ENCODE results near the gene AATK.

Gene AATK

DNA sequence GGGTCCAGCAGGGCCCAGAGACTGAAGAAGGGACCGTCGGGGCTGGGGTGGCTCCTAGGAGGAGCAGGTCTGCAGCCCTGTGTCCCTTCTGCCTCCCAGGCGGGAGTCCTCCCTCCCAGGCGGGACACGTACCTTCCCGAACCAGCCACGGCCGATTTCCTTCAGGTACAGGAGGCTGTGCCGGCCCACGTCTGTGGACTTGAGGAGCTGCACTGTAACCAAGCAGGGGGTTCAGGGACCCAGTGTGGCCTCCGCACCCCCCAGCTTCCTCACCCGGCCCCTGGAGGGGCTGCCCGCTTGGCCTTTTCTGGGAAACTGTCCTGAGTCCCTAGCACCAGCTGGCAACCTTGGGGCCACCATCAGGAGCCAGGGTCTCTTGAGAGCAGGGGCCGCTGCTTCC, 37.7 kb downstream of the AATK start:
- Histone ChIP-seq H4K5ac (ENCODE audit: low read length) (no peak overlapping the region), H3K27ac (ENCODE audit: low read depth, low read length) (no peak overlapping the region), H3K79me2 (ENCODE audit: control insufficient read depth, insufficient read depth, low read length) (no peaks in the 10 kb centered on the region), H3K9ac (ENCODE audit: low read length) (no peak overlapping the region), H3K36me3 (ENCODE audit: control insufficient read depth, insufficient read depth, low read length) (no peaks in the 10 kb centered on the region), H2BK5ac (ENCODE audit: low read length) (no peak overlapping the region), H2BK15ac (replicated peaks; ENCODE audit: low read depth) (no peak overlapping the region), H3K79me1 (ENCODE audit: low read length) (no peaks in the 10 kb centered on the region), H2BK120ac (ENCODE audit: low read depth, low read length) (no peak overlapping the region), H3K4me2 (ENCODE audit: low read length) (no peak overlapping the region), H3K4ac (ENCODE audit: low read depth, low read length) (no peak overlapping the region), H3K4me1 (ENCODE audit: control insufficient read depth, low read depth, low read length) (no peaks in the 10 kb centered on the region), H3K27me3 (ENCODE audit: insufficient read depth, low read length, poor library complexity) (no peaks in the 10 kb centered on the region), H4K8ac (ENCODE audit: low read depth, low read length) (no peak overlapping the region), H3K18ac (ENCODE audit: low read length) (no peak overlapping the region), H3K23ac (ENCODE audit: low read length) (no peak overlapping the region), H3K56ac (ENCODE audit: low read length) (no peak overlapping the region), H2AK5ac (ENCODE audit: low read length) (no peak overlapping the region), H3K4me3 (ENCODE audit: low read length) (no peak overlapping the region)
- DNase-seq: no peak
- no CpG with 5 or more reads among the region's 14 CpGs for WGBS (ENCODE audit: extremely low coverage, insufficient coverage, low lambda C conversion rate)

DNA sequence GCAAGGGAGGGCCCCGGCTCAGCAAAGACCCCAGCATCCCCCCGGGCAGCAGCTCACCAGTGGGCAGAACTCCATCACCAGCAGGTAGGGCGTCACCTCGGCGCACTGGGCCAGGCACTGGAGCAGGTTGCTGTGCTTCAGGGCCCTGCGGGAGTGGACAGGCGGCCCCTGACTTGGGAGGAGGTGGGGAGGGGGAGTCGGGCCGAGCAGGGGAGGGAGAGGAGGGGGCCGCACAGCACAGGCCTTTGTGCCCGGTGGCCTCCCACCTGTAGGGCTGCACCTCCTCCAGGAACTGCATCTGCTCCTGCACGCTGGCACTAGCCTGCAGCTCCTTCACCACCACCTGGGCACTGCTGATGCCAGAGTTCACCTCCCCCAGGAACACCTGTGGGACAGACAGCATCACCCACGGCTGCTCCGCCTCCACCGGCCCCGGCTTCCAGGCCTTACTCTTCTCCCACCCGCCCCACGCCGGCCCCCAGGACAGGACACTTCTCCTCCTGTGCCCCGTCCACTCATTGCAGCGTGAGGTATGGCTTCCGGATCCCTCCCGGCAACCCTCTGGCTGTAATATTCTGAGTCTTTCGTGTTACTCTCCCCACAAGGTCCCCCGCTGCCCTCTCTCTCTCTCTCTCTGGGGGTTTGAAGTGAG, 38.4 kb downstream of the AATK start:
- DNase-seq: no peak
- no peak overlapping the region for H3K9ac ChIP-seq (ENCODE audit: low read length)
- WGBS (ENCODE audit: extremely low coverage, insufficient coverage, low lambda C conversion rate): no CpG with 5 or more reads among the region's 25 CpGs

DNA sequence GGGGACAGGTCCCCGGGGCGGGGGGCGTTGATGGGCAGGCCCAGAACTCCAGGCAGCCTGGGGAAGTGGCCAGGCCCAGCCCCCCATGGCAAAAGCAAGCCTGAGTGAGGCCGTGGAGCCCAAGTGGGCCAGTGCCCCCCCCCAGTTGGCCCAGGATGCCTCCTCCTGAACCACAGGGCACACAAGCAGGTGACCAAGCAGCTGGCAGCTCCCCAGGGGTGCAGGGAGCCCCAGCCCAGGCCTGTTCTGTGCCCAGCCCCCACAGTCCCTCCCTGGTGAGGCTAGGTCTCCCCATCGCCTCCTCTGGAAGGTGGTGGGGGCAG, 38.9 kb downstream of the AATK start:
- Histone ChIP-seq H2BK120ac (ENCODE audit: low read depth, low read length) (no peak overlapping the region), H3K56ac (ENCODE audit: low read length) (no peak overlapping the region), H3K36me3 (ENCODE audit: control insufficient read depth, insufficient read depth, low read length) (no peaks in the 10 kb centered on the region), H3K9ac (ENCODE audit: low read length) (no peak overlapping the region), H3K18ac (ENCODE audit: low read length) (no peak overlapping the region), H4K5ac (ENCODE audit: low read length) (no peak overlapping the region), H3K27ac (ENCODE audit: low read depth, low read length) (no peak overlapping the region), H4K8ac (ENCODE audit: low read depth, low read length) (no peak overlapping the region), H3K27me3 (ENCODE audit: insufficient read depth, low read length, poor library complexity) (no peaks in the 10 kb centered on the region), H3K4ac (ENCODE audit: low read depth, low read length) (no peak overlapping the region), H3K79me1 (ENCODE audit: low read length) (no peaks in the 10 kb centered on the region), H2AK5ac (ENCODE audit: low read length) (no peak overlapping the region), H3K79me2 (ENCODE audit: control insufficient read depth, insufficient read depth, low read length) (no peaks in the 10 kb centered on the region), H3K23ac (ENCODE audit: low read length) (no peak overlapping the region), H3K4me1 (ENCODE audit: control insufficient read depth, low read depth, low read length) (no peaks in the 10 kb centered on the region), H2BK15ac (replicated peaks; ENCODE audit: low read depth) (no peak overlapping the region), H3K4me3 (ENCODE audit: low read length) (no peak overlapping the region), H2BK5ac (ENCODE audit: low read length) (no peak overlapping the region), H3K4me2 (ENCODE audit: low read length) (no peak overlapping the region)
- no CpG with 5 or more reads among the region's 5 CpGs for WGBS (ENCODE audit: extremely low coverage, insufficient coverage, low lambda C conversion rate)
- DNase-seq: no peak

More for the DNA sequence above, 38.4 kb downstream of the AATK start:
- H3K4me1 ChIP-seq (ENCODE audit: control insufficient read depth, low read depth, low read length): no peaks in the 10 kb centered on the region
- no peak overlapping the region for H3K56ac ChIP-seq (ENCODE audit: low read length)
- no peak overlapping the region for H2BK5ac ChIP-seq (ENCODE audit: low read length)
- H2BK15ac ChIP-seq (replicated peaks; ENCODE audit: low read depth): no peak overlapping the region
- H3K79me2 ChIP-seq (ENCODE audit: control insufficient read depth, insufficient read depth, low read length): no peaks in the 10 kb centered on the region
- no peak overlapping the region for H3K4me3 ChIP-seq (ENCODE audit: low read length)
- H3K27ac ChIP-seq (ENCODE audit: low read depth, low read length): no peak overlapping the region
- H4K5ac ChIP-seq (ENCODE audit: low read length): no peak overlapping the region
- H3K18ac ChIP-seq (ENCODE audit: low read length): no peak overlapping the region
- no peak overlapping the region for H2BK120ac ChIP-seq (ENCODE audit: low read depth, low read length)
- H3K23ac ChIP-seq (ENCODE audit: low read length): no peak overlapping the region
- H3K36me3 ChIP-seq (ENCODE audit: control insufficient read depth, insufficient read depth, low read length): no peaks in the 10 kb centered on the region
- H3K27me3 ChIP-seq (ENCODE audit: insufficient read depth, low read length, poor library complexity): no peaks in the 10 kb centered on the region
- H2AK5ac ChIP-seq (ENCODE audit: low read length): no peak overlapping the region
- no peaks in the 10 kb centered on the region for H3K79me1 ChIP-seq (ENCODE audit: low read length)
- no peak overlapping the region for H4K8ac ChIP-seq (ENCODE audit: low read depth, low read length)
- H3K4me2 ChIP-seq (ENCODE audit: low read length): no peak overlapping the region
- no peak overlapping the region for H3K4ac ChIP-seq (ENCODE audit: low read depth, low read length)

DNA sequence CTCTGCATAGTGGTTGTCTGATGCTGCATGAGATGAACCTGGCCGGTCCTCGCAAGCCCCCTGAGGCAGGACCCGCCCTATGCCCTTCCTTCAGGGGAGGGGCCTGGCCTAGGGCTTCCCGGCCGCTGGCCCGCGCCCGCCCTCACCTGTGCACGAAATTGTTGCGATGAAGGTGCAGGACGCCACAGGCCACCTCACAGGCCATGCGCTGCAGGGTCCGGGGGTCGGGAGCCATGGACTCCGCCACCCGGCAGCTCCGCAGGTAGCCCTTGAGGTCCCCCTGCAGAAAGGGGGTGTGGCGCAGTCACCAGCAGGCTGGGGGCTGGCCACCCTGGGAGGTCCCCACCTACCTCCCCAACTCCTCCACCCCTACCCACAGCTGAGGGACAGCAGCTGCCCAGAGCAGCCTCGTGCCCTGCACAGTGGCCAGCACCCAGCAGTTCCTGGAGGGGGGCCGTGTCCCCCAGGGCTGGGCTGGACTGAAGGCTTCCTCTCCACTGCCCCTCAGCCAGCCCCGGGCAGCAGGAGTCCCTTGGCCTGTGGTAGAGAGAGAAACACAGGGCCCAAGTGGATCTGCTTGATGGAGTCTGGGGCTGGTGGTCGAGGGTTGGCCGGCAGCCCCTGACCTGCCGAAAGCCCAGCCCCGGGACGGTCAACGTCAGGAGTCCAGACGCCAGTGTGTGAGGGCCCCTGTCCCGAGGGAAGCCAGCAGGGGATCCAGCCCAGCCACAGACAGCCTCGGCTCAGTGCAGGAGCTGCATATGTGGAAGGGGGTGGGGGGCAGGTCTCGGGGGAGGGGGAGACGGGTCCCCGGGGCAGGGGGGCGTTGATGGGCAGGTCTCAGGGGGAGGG, 39.5 kb downstream of the AATK start:
- H2BK120ac ChIP-seq (ENCODE audit: low read depth, low read length): no peak overlapping the region

DNA sequence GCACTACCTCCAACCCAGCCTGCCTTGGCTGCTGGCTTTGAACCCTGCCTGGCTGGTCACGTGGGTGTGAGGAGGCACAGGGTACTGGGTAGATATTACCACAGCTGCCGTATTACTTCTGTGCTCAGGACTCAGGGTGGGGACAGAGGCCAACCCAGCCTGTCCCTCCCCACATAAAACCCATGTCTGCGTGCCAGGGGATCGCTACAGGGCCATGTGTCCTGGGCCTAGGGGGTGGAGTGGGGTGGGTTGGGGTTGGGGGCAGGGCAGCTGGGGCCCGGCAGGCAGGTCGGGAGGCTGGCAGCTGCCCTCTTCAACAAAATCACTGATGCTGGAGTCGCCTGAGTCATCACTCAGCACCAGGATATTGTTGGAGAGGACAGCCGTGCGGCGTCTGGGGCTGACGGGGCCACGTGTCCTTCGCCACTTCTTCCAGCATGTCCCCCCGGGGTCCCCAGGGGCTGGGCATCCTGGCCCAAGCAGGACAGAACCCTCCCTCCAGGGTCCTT, 40.4 kb downstream of the AATK start:
- Histone ChIP-seq H3K27ac (ENCODE audit: low read depth, low read length) (no peak overlapping the region), H3K18ac (ENCODE audit: low read length) (no peak overlapping the region), H2BK15ac (replicated peaks; ENCODE audit: low read depth) (no peak overlapping the region), H2AK5ac (ENCODE audit: low read length) (no peak overlapping the region), H2BK120ac (ENCODE audit: low read depth, low read length) (no peak overlapping the region), H3K23ac (ENCODE audit: low read length) (no peak overlapping the region), H4K8ac (ENCODE audit: low read depth, low read length) (no peak overlapping the region), H3K4me2 (ENCODE audit: low read length) (no peak overlapping the region), H3K56ac (ENCODE audit: low read length) (no peak overlapping the region), H3K4me1 (ENCODE audit: control insufficient read depth, low read depth, low read length) (no peaks in the 10 kb centered on the region), H3K79me1 (ENCODE audit: low read length) (no peaks in the 10 kb centered on the region), H3K27me3 (ENCODE audit: insufficient read depth, low read length, poor library complexity) (no peaks in the 10 kb centered on the region), H3K79me2 (ENCODE audit: control insufficient read depth, insufficient read depth, low read length) (no peaks in the 10 kb centered on the region), H3K9ac (ENCODE audit: low read length) (no peak overlapping the region), H3K4me3 (ENCODE audit: low read length) (no peak overlapping the region), H4K5ac (ENCODE audit: low read length) (no peak overlapping the region), H2BK5ac (ENCODE audit: low read length) (no peak overlapping the region), H3K4ac (ENCODE audit: low read depth, low read length) (no peak overlapping the region), H3K36me3 (ENCODE audit: control insufficient read depth, insufficient read depth, low read length) (no peaks in the 10 kb centered on the region)
- DNase-seq: no peak
- WGBS (ENCODE audit: extremely low coverage, insufficient coverage, low lambda C conversion rate): no CpG with 5 or more reads among the region's 14 CpGs

More for the DNA sequence above, 39.5 kb downstream of the AATK start:
- no peak overlapping the region for H3K23ac ChIP-seq (ENCODE audit: low read length)
- no peak for DNase-seq
- no peak overlapping the region for H4K8ac ChIP-seq (ENCODE audit: low read depth, low read length)
- no peak overlapping the region for H2BK15ac ChIP-seq (replicated peaks; ENCODE audit: low read depth)
- H3K4ac ChIP-seq (ENCODE audit: low read depth, low read length): no peak overlapping the region
- H3K4me3 ChIP-seq (ENCODE audit: low read length): no peak overlapping the region
- no peak overlapping the region for H2AK5ac ChIP-seq (ENCODE audit: low read length)
- no peak overlapping the region for H3K56ac ChIP-seq (ENCODE audit: low read length)
- no peaks in the 10 kb centered on the region for H3K79me1 ChIP-seq (ENCODE audit: low read length)
- no peak overlapping the region for H3K27ac ChIP-seq (ENCODE audit: low read depth, low read length)
- no peak overlapping the region for H4K5ac ChIP-seq (ENCODE audit: low read length)
- H3K27me3 ChIP-seq (ENCODE audit: insufficient read depth, low read length, poor library complexity): no peaks in the 10 kb centered on the region
- H3K79me2 ChIP-seq (ENCODE audit: control insufficient read depth, insufficient read depth, low read length): no peaks in the 10 kb centered on the region
- H3K36me3 ChIP-seq (ENCODE audit: control insufficient read depth, insufficient read depth, low read length): no peaks in the 10 kb centered on the region
- H3K9ac ChIP-seq (ENCODE audit: low read length): no peak overlapping the region
- H3K18ac ChIP-seq (ENCODE audit: low read length): no peak overlapping the region
- no peak overlapping the region for H3K4me2 ChIP-seq (ENCODE audit: low read length)
- H2BK5ac ChIP-seq (ENCODE audit: low read length): no peak overlapping the region
- H3K4me1 ChIP-seq (ENCODE audit: control insufficient read depth, low read depth, low read length): no peaks in the 10 kb centered on the region
- no CpG with 5 or more reads among the region's 34 CpGs for WGBS (ENCODE audit: extremely low coverage, insufficient coverage, low lambda C conversion rate)

All from mesendoderm (in vitro differentiated cells).